ENCODE data around the gene ERF. TPM values are rescaled to one million over a fixed set of nuclear protein-coding genes. Genes with fewer than 3 reads are reported as not detected.

Gene ERF
- total and polyA plus RNA-seq, 7 donors, result 7.1 to 13.5 (median 11.4) TPM

GRCh38 chr19:42245231-42245630, 9.7 kb downstream of the ERF start:
- Histone ChIP-seq H3K36me3 (ENCODE audit: insufficient read depth in 1 of 2, low read depth in 1 of 2) (peaks cover 0 to 6% of the 10 kb centered on the region in 2 donors), H3K4me3 (peak overlapping the region; percentile 83), H3K4me1 (peaks cover 35% of the 10 kb centered on the region), H3K9me3 (no peaks in the 10 kb centered on the region), H3K27ac (peak overlapping the region; percentile 93), H3K27me3 (ENCODE audit: insufficient read depth in 3 of 3, low read length in 2 of 3) (no peaks in the 10 kb centered on the region)
- WGBS, 3 donors, result 76 to 78% (median 77%) methylated on average over 10 of the region's 10 CpGs
- intact Hi-C loops (cut with DNase I), result loop anchor here in 1 of 2 donors (5.0 kb wide), 1 partner anchor 52 kb away; no protein-coding TSS in a partner anchor
- DNase-seq (no peak), ATAC-seq (no peak)
- no peak for TF ChIP-seq CTCF (IDR thresholded peaks at IDR 0.05)

- H3K9me3 ChIP-seq, result no peaks in the 10 kb centered on the region
- H3K27me3 ChIP-seq (ENCODE audit: insufficient read depth in 3 of 3, low read length in 2 of 3), result no peaks in the 10 kb centered on the region
- intact Hi-C loops (cut with DNase I), result loop anchor here in 1 of 2 donors (5.0 kb wide), 1 partner anchor 53 kb away; no protein-coding TSS in a partner anchor
- H3K36me3 ChIP-seq (ENCODE audit: insufficient read depth in 1 of 2, low read depth in 1 of 2), result peaks cover 0 to 13% of the 10 kb centered on the region in 2 donors
- peaks cover 39% of the 10 kb centered on the region for H3K4me1 ChIP-seq
- WGBS, 3 donors, result 1 to 2% (median 2%) methylated on average over 45 of the region's 45 CpGs
- peak; percentile 34 to 68 (median 55) for ATAC-seq
- peak; percentile 65 for TF ChIP-seq CTCF (IDR thresholded peaks at IDR 0.05)
- H3K4me3 ChIP-seq, result peak overlapping the region; percentile 83
- peak overlapping the region; percentile 93 for H3K27ac ChIP-seq
- peak; percentile 92 to 95 for DNase-seq
These were observed 10.3 kb downstream of the ERF start for GRCh38 chr19:42244347-42245220.

GRCh38 chr19:42242512-42243409, 12.2 kb downstream of the ERF start, which contains the start of gene GSK3A:
Gene GSK3A, minus strand, starts transcription at chr19:42242602. Its CDS starts 137 bp downstream, at chr19:42242465.
- Histone ChIP-seq H3K4me3 (peak within 1 kb of the TSS; percentile 83), H3K27me3 (ENCODE audit: insufficient read depth in 3 of 3, low read length in 2 of 3) (no peaks in the 10 kb centered on the region), H3K9me3 (no peaks in the 10 kb centered on the region), H3K27ac (peak within 1 kb of the TSS; percentile 93), H3K36me3 (ENCODE audit: insufficient read depth in 1 of 2, low read depth in 1 of 2) (peaks cover 0 to 29% of the 10 kb centered on the region in 2 donors), H3K4me1 (peaks cover 39% of the 10 kb centered on the region)
- DNase-seq (peak; percentile 99), ATAC-seq (peak; percentile 84 to 87 (median 85))
- intact Hi-C loops (cut with DNase I), result no loop called here
- TF ChIP-seq CTCF (IDR thresholded peaks at IDR 0.05), result no peak
- WGBS, 3 donors, result 0% methylated on average over 71 to 76 of the region's 76 CpGs

- peaks cover 39% of the 10 kb centered on the region for H3K4me1 ChIP-seq
- H3K4me3 ChIP-seq, result peak overlapping the region; percentile 83
- DNase-seq (no peak), ATAC-seq (no peak)
- peaks cover 0 to 35% of the 10 kb centered on the region in 2 donors for H3K36me3 ChIP-seq (ENCODE audit: insufficient read depth in 1 of 2, low read depth in 1 of 2)
- intact Hi-C loops (cut with DNase I), result no loop called here
- no peaks in the 10 kb centered on the region for H3K27me3 ChIP-seq (ENCODE audit: insufficient read depth in 3 of 3, low read length in 2 of 3)
- TF ChIP-seq CTCF (IDR thresholded peaks at IDR 0.05), result no peak
- WGBS, 3 donors, result 0 to 1% (median 0%) methylated on average over 14 to 49 of the region's 49 CpGs
- no peaks in the 10 kb centered on the region for H3K9me3 ChIP-seq
- H3K27ac ChIP-seq, result peak overlapping the region; percentile 93
These were observed 12.8 kb downstream of the ERF start for GRCh38 chr19:42242069-42242511.

Measured in psoas muscle (tissue), 8 donors.